Right lobe of liver (tissue), 4 donors: ENCODE data around the gene SOHLH2.

ENCODE experiments used
- CTCF ChIP-seq, 4 donors: fragments of 200-600 bp in 3 of 4; fragments of 450-650 bp in 1 of 4; IDR thresholded peaks; one replicate each; pipeline versions ENCODE4 v1.5.1 to v1.8.0; 2016 to 2022; ENCODE audit warnings: antibody characterized with exemption in 4 of 4, mild to moderate bottlenecking in 2 of 4
- POLR2A ChIP-seq: fragments of 450-650 bp; IDR thresholded peaks from one replicate; pipeline ENCODE4 v1.6.1; 2017; ENCODE audit warnings: antibody characterized with exemption, mild to moderate bottlenecking
- donor health status: DM: no; HTN: no; CAD: no.
- donor health status: DM: no; HTN: no; CAD: no.
- donor health status: DM: no; HTN: yes; CAD: no.

- TF ChIP-seq CTCF (IDR thresholded peaks at IDR 0.05) (no peak), POLR2A (no peak)
Observed at GRCh38 chr13:36211567-36211966, 2.8 kb downstream of the SOHLH2 start.
